Measurements from ENCODE around the gene SDCCAG8. TPM values are rescaled to one million over a fixed set of nuclear protein-coding genes. Genes with fewer than 3 reads are reported as not detected.

Gene SDCCAG8
- total RNA-seq, 1 experiment from 2014 or later = 194 TPM

GRCh38 chr1:243547891-243548290 lies 292.1 kb downstream of the SDCCAG8 start:
- Histone ChIP-seq H3K79me2 (ENCODE audit: low read length) (no peaks in the 10 kb centered on the region), H2AFZ (ENCODE audit: low read length) (no peak overlapping the region), H4K20me1 (ENCODE audit: low read length) (no peaks in the 10 kb centered on the region), H3K4me3 (ENCODE audit: low read length) (no peak overlapping the region), H3K9me2 (replicated peaks; ENCODE audit: low read length) (no peaks in the 10 kb centered on the region), H3K4me2 (ENCODE audit: low read length) (no peak overlapping the region), H3K27ac (ENCODE audit: low read length) (no peak overlapping the region), H3K9me3 (ENCODE audit: low read length) (no peaks in the 10 kb centered on the region), H3K9ac (ENCODE audit: low read length) (no peak overlapping the region), H3F3A (ENCODE audit: low read length, unreplicated experiment) (no peaks in the 10 kb centered on the region), H3K4me1 (ENCODE audit: insufficient read depth, low read length) (0 out of 2 replicates have a peak, but pooled peaks cover 9% of the 10 kb centered on the region), H3K27me3 (ENCODE audit: low read length) (no peaks in the 10 kb centered on the region), H3K36me3 (ENCODE audit: low read depth, low read length) (no peaks in the 10 kb centered on the region)
- no peak for DNase-seq
- ATAC-seq = no peak
- BruUV-seq (replicated peaks) = no TSS peak
- no peak for TF ChIP-seq EZH2 (IDR thresholded peaks at IDR 0.05; ENCODE audit: low read length, unreplicated experiment)
- TF ChIP-seq, protein P1, sequence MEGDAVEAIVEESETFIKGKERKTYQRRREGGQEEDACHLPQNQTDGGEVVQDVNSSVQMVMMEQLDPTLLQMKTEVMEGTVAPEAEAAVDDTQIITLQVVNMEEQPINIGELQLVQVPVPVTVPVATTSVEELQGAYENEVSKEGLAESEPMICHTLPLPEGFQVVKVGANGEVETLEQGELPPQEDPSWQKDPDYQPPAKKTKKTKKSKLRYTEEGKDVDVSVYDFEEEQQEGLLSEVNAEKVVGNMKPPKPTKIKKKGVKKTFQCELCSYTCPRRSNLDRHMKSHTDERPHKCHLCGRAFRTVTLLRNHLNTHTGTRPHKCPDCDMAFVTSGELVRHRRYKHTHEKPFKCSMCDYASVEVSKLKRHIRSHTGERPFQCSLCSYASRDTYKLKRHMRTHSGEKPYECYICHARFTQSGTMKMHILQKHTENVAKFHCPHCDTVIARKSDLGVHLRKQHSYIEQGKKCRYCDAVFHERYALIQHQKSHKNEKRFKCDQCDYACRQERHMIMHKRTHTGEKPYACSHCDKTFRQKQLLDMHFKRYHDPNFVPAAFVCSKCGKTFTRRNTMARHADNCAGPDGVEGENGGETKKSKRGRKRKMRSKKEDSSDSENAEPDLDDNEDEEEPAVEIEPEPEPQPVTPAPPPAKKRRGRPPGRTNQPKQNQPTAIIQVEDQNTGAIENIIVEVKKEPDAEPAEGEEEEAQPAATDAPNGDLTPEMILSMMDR (conservative IDR thresholded peaks at IDR 0.05; ENCODE audit: low read depth, low read length) = no peak
- TF ChIP-seq EZH2phosphoT487 (IDR thresholded peaks at IDR 0.05; ENCODE audit: borderline replicate concordance, low read length) = no peak
- CTCF ChIA-PET = no interaction called here
- POLR2A ChIA-PET (ENCODE audit: unreplicated experiment) = no interaction called here
- intact Hi-C loops (cut with micrococcal nuclease) = no loop called here

DNA sequence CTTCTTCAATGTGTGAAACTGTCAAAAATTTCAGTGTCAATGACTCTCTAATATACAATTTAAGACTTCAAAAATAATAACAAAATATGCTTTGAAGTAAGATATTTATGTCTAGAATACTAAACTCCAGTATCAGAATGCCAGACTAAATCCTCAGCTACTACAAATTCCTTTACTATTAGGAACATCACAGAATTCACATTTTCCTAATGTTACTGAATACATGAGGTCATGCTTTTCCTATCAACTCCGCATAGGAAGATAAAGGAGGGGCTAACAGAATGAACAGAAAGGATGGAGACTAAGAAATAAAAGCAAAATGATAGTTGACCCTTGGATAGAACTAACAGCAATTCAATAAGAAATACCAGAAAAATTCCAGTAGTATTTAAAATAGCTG lies 292.7 kb downstream of the SDCCAG8 start:
- Histone ChIP-seq H4K20me1 (ENCODE audit: low read length) (no peaks in the 10 kb centered on the region), H3K9me3 (ENCODE audit: low read length) (no peaks in the 10 kb centered on the region), H3K9ac (ENCODE audit: low read length) (no peak overlapping the region), H3K27ac (ENCODE audit: low read length) (no peak overlapping the region), H3F3A (ENCODE audit: low read length, unreplicated experiment) (no peaks in the 10 kb centered on the region), H3K79me2 (ENCODE audit: low read length) (no peaks in the 10 kb centered on the region), H3K27me3 (ENCODE audit: low read length) (no peaks in the 10 kb centered on the region), H3K9me2 (replicated peaks; ENCODE audit: low read length) (no peaks in the 10 kb centered on the region), H3K4me1 (ENCODE audit: insufficient read depth, low read length) (0 out of 2 replicates have a peak, but pooled peaks cover 5% of the 10 kb centered on the region), H2AFZ (ENCODE audit: low read length) (no peak overlapping the region), H3K4me2 (ENCODE audit: low read length) (no peak overlapping the region), H3K36me3 (ENCODE audit: low read depth, low read length) (no peaks in the 10 kb centered on the region), H3K4me3 (ENCODE audit: low read length) (no peak overlapping the region)
- POLR2A ChIA-PET (ENCODE audit: unreplicated experiment) = no interaction called here
- TF ChIP-seq EZH2 (IDR thresholded peaks at IDR 0.05; ENCODE audit: low read length, unreplicated experiment) = no peak
- no peak for TF ChIP-seq EZH2phosphoT487 (IDR thresholded peaks at IDR 0.05; ENCODE audit: borderline replicate concordance, low read length)
- TF ChIP-seq, protein P1 (conservative IDR thresholded peaks at IDR 0.05; ENCODE audit: low read depth, low read length) = no peak
- no TSS peak for BruUV-seq (replicated peaks)
- intact Hi-C loops (cut with micrococcal nuclease) = no loop called here
- ATAC-seq = no peak
- no peak for DNase-seq
- CTCF ChIA-PET = no interaction called here

DNA sequence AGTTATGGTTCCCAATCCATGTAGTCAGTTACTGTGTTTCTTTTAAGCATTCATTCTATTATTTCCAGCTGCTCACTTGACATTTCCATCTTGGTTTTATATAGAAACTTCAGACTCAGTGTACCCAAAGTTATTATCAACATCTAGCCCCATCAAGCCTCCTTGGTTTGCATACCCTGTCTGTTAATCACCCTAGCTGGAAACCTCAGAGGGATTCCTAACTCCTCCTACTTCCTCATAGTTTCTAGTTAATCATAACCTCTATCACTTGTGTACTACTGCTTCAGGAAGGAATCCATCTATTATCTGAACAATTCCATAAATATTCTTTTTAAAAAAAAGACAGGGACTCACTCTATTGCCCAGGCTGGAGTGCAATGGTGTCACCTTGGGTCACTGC lies 293.3 kb downstream of the SDCCAG8 start:
- no peak overlapping the region for H3K4me3 ChIP-seq (ENCODE audit: low read length)
- no peaks in the 10 kb centered on the region for H3K9me2 ChIP-seq (replicated peaks; ENCODE audit: low read length)
- no peaks in the 10 kb centered on the region for H3K36me3 ChIP-seq (ENCODE audit: low read depth, low read length)
- H4K20me1 ChIP-seq (ENCODE audit: low read length) = no peaks in the 10 kb centered on the region
- CTCF ChIA-PET = no interaction called here
- H2AFZ ChIP-seq (ENCODE audit: low read length) = no peak overlapping the region
- TF ChIP-seq, protein P1 (conservative IDR thresholded peaks at IDR 0.05; ENCODE audit: low read depth, low read length) = no peak
- no peak for TF ChIP-seq EZH2 (IDR thresholded peaks at IDR 0.05; ENCODE audit: low read length, unreplicated experiment)
- no peak for TF ChIP-seq EZH2phosphoT487 (IDR thresholded peaks at IDR 0.05; ENCODE audit: borderline replicate concordance, low read length)
- no peak overlapping the region for H3K9ac ChIP-seq (ENCODE audit: low read length)
- H3F3A ChIP-seq (ENCODE audit: low read length, unreplicated experiment) = no peaks in the 10 kb centered on the region
- no peak overlapping the region for H3K4me2 ChIP-seq (ENCODE audit: low read length)
- POLR2A ChIA-PET (ENCODE audit: unreplicated experiment) = no interaction called here
- H3K79me2 ChIP-seq (ENCODE audit: low read length) = no peaks in the 10 kb centered on the region
- no peak; the same call in 1 of the 2 replicates for ATAC-seq
- no peak overlapping the region for H3K27ac ChIP-seq (ENCODE audit: low read length)
- no TSS peak for BruUV-seq (replicated peaks)
- DNase-seq = peak; percentile 45
- H3K27me3 ChIP-seq (ENCODE audit: low read length) = no peaks in the 10 kb centered on the region
- H3K9me3 ChIP-seq (ENCODE audit: low read length) = no peaks in the 10 kb centered on the region
- H3K4me1 ChIP-seq (ENCODE audit: insufficient read depth, low read length) = 0 out of 2 replicates have a peak, but pooled peaks cover 5% of the 10 kb centered on the region
- intact Hi-C loops (cut with micrococcal nuclease) = no loop called here

Small RNA genes lying within 50 kb of the gene (microRNA-seq; reads per million reads assigned to microRNA genes)
- gene MIR4677 (ENCODE audit: unreplicated experiment) = 3.8 reads per million, percentile 15 among the genes with 10 or more reads in this experiment

Other genes with a start within 250 kb of the SDCCAG8 start
- 65.3 and 78.9 TPM in 2 replicates for gene CEP170, start 760 bp upstream of the SDCCAG8 start, total RNA-seq (2014; rRNA removed)